HepG2 (cell line): ENCODE results near the gene ALPK3.

Experiments
- BHLHE40 ChIP-seq: IDR thresholded peaks from 2 replicates; pipeline ENCODE4 v1.6.1; 2011; ENCODE audit warnings: low read length, improper control_type of control experiment
- DNMT1 ChIP-seq: sonication (generic); formaldehyde crosslinking; IDR thresholded peaks from 2 replicates; pipeline ENCODE4 v1.5.1; 2020; ENCODE audit warnings: mild to moderate bottlenecking, missing genetic modification reagents
- EZH2 ChIP-seq: conservative IDR thresholded peaks from 2 replicates; pipeline ENCODE4 v1.6.1; 2012; ENCODE audit warnings: mild to moderate bottlenecking, low read depth, low read length, moderate library complexity
- FOXO1 ChIP-seq: sonication (generic); formaldehyde crosslinking; IDR thresholded peaks from 2 replicates; pipeline ENCODE4 v1.4.0; 2020; ENCODE audit warnings: missing genetic modification reagents
- POLR2AphosphoS5 ChIP-seq: IDR thresholded peaks from 2 replicates; pipeline ENCODE4 v1.6.1; 2012; ENCODE audit warnings: low read depth, low read length
- ZBTB42 ChIP-seq: sonication (generic); formaldehyde crosslinking; IDR thresholded peaks from 2 replicates; pipeline ENCODE4 v1.5.0; 2020; ENCODE audit warnings: mild to moderate bottlenecking, missing genetic modification reagents
- ZNF496 ChIP-seq: sonication (generic); formaldehyde crosslinking; IDR thresholded peaks from 2 replicates; pipeline ENCODE4 v1.8.1; 2023; ENCODE audit warnings: mild to moderate bottlenecking, moderate library complexity, missing genetic modification reagents; ENCODE audit not compliant: insufficient replicate concordance
- TF ChIP-seq, protein P1 (sequence below): sonication (generic); formaldehyde crosslinking; IDR thresholded peaks from 2 replicates; pipeline ENCODE4 v1.5.0; 2020; ENCODE audit warnings: mild to moderate bottlenecking, missing genetic modification reagents, moderate library complexity

DNA sequence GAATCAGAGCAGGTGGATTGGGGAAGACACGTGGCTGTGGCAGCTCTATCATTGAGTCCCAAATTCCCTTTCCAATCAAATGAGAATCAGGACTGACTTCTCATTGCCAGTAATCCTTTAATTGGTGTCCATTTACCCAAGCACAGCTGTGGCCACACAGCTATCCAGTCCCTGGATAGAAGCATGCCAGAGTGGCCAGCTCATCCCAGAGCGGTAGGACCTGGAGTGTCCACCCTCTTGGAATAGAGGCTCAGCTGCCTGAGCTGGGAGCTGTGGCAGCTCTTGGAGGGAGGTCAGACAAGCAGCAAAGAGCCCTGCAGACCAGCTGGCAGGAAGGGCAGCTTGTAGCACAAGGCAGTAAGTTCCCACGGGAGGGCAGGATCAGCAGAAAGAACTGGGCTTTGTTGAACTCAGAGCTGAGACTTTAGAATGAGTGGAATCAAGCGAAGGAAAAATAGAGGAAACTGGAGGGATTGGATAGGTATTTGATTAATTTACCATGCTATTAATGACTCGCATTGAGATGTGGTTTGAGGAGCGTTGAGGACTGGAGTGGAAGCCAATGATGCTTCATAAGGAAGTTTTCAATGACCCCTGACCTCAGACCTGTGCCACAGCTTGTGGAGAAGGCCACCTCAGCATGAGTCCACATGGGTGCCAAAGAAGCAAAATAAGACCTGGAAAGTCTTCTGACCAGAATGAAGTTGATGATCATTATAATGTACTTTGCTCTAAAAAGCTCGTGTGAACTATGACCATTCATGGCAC is 6.9 kb upstream of the ALPK3 start:
- TF ChIP-seq EZH2, result no peak
- no peak for TF ChIP-seq FOXO1
- TF ChIP-seq ZNF496 (CRISPR knock-in tag), result no peak
- TF ChIP-seq POLR2AphosphoS5, result no peak
- TF ChIP-seq, protein P1, sequence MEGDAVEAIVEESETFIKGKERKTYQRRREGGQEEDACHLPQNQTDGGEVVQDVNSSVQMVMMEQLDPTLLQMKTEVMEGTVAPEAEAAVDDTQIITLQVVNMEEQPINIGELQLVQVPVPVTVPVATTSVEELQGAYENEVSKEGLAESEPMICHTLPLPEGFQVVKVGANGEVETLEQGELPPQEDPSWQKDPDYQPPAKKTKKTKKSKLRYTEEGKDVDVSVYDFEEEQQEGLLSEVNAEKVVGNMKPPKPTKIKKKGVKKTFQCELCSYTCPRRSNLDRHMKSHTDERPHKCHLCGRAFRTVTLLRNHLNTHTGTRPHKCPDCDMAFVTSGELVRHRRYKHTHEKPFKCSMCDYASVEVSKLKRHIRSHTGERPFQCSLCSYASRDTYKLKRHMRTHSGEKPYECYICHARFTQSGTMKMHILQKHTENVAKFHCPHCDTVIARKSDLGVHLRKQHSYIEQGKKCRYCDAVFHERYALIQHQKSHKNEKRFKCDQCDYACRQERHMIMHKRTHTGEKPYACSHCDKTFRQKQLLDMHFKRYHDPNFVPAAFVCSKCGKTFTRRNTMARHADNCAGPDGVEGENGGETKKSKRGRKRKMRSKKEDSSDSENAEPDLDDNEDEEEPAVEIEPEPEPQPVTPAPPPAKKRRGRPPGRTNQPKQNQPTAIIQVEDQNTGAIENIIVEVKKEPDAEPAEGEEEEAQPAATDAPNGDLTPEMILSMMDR (CRISPR knock-in tag), result no peak
- TF ChIP-seq ZBTB42, result no peak
- no peak for TF ChIP-seq DNMT1 (CRISPR knock-in tag)
- no peak for TF ChIP-seq BHLHE40
